Kidney (tissue), 14 donors: ENCODE results near the gene DENND5A. TPM values are rescaled to one million over a fixed set of nuclear protein-coding genes. Genes with fewer than 3 reads are reported as not detected.

Source experiments
- DNase-seq, 5 donors: peaks; one replicate each; pipeline ENCODE4 v3.0.0-alpha.2; 2013 to 2020
- FAIRE-seq: peaks from 2 replicates; lab custom pipeline; 2012; peaks lifted over from hg19 to GRCh38; lab: Jason Lieb, UNC
- H3K27ac ChIP-seq, 2 donors: one replicate each; pipeline ENCODE4 v1.7.0; 2013; ENCODE audit warnings: low read depth in 2 of 2, low read length in 2 of 2, inconsistent platforms in 1 of 2
- H3K27me3 ChIP-seq: one replicate; pipeline ENCODE4 v1.7.1; 2013; ENCODE audit warnings: low read length, inconsistent platforms; ENCODE audit not compliant: control insufficient read depth, insufficient read depth
- H3K36me3 ChIP-seq, 3 donors: one replicate each; pipeline versions ENCODE4 v1.7.0 to v1.7.1; 2013; ENCODE audit warnings: low read length in 3 of 3, control low read depth in 1 of 3, inconsistent platforms in 1 of 3; ENCODE audit not compliant: insufficient read depth in 3 of 3, control insufficient read depth in 2 of 3
- H3K4me1 ChIP-seq, 3 donors: one replicate each; pipeline versions ENCODE4 v1.7.0 to v1.7.1; 2013; ENCODE audit warnings: low read length in 3 of 3, inconsistent platforms in 1 of 3, low read depth in 1 of 3; ENCODE audit not compliant: control insufficient read depth in 2 of 3, insufficient read depth in 2 of 3
- H3K4me3 ChIP-seq, 3 donors: one replicate each; pipeline versions ENCODE4 v1.7.0 to v1.8.1; 2013; ENCODE audit warnings: low read length in 3 of 3, control low read depth in 1 of 3, inconsistent platforms in 1 of 3
- H3K9ac ChIP-seq, 3 donors: one replicate each; pipeline versions ENCODE4 v1.7.0 to v1.7.1; 2013; ENCODE audit warnings: low read length in 3 of 3, control low read depth in 1 of 3, inconsistent platforms in 1 of 3
- H3K9me3 ChIP-seq, 3 donors: one replicate each; pipeline versions ENCODE4 v1.7.0 to v1.7.1; 2013; ENCODE audit warnings: low read length in 3 of 3, control low read depth in 1 of 3, inconsistent platforms in 1 of 3; ENCODE audit not compliant: control insufficient read depth in 2 of 3, insufficient read depth in 1 of 3
- intact Hi-C: fragments of 100-400 bp; cut with DNase I; formaldehyde crosslinking; loops from one replicate; pipeline ENCODE4 v1.11.1; 2022
- polyA plus RNA-seq: library from polyadenylated mRNA; stranded (reverse); fragments of 350-450 nt; fragmentation: Illumina TruSeq; extraction: RNeasy Lipid Tissue Mini Kit (QIAGEN cat#74804); gene quantifications from one replicate; pipeline ENCODE4 v1.2.3, GENCODE V29; 2014; ENCODE audit warnings: low read depth, low replicate concordance; ENCODE audit not compliant: insufficient read depth
- total RNA-seq: library from RNA; stranded (reverse); fragmentation: NEBNext Ultra II Directional; extraction: Animal tissue kit (Norgen Biotek cat#: 25700); gene quantifications from one replicate; pipeline ENCODE4 v1.2.1, GENCODE V29; 2021
- TF ChIP-seq, protein P1 (sequence below): IDR thresholded peaks from 3 replicates; pipeline ENCODE4 v1.5.1; 2012; ENCODE audit warnings: mild to moderate bottlenecking, moderate library complexity, borderline replicate concordance; ENCODE audit not compliant: insufficient read depth; ENCODE audit errors: extremely low read depth
- donor health status: control.
- donor health status: control.
- donor health status: control.
- donor health status: control.
- donor health status: control.
- donor health status: DM: yes; HTN: yes; CAD: no.
- donor health status: Normal renal cell carcinoma (clear cell type).

Gene DENND5A
- total and polyA plus RNA-seq, 2 donors from 2014 or later: 32.4 to 53.9 TPM

- Histone ChIP-seq H3K4me3 (no peak overlapping the region), H3K9ac (no peak overlapping the region), H3K27me3 (no peaks in the 10 kb centered on the region), H3K36me3 (peaks cover 12 to 56% (median 53%) of the 10 kb centered on the region in 3 donors), H3K9me3 (no peaks in the 10 kb centered on the region), H3K27ac (no peak overlapping the region), H3K4me1 (peaks cover 0 to 5% (median 3%) of the 10 kb centered on the region in 3 donors)
- intact Hi-C loops: no loop called here
- TF ChIP-seq, protein P1, sequence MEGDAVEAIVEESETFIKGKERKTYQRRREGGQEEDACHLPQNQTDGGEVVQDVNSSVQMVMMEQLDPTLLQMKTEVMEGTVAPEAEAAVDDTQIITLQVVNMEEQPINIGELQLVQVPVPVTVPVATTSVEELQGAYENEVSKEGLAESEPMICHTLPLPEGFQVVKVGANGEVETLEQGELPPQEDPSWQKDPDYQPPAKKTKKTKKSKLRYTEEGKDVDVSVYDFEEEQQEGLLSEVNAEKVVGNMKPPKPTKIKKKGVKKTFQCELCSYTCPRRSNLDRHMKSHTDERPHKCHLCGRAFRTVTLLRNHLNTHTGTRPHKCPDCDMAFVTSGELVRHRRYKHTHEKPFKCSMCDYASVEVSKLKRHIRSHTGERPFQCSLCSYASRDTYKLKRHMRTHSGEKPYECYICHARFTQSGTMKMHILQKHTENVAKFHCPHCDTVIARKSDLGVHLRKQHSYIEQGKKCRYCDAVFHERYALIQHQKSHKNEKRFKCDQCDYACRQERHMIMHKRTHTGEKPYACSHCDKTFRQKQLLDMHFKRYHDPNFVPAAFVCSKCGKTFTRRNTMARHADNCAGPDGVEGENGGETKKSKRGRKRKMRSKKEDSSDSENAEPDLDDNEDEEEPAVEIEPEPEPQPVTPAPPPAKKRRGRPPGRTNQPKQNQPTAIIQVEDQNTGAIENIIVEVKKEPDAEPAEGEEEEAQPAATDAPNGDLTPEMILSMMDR: no peak
- FAIRE-seq (no peak), DNase-seq (no peak)
Measured at GRCh38 chr11:9145283-9145682, 119.9 kb downstream of the DENND5A start.

DNA sequence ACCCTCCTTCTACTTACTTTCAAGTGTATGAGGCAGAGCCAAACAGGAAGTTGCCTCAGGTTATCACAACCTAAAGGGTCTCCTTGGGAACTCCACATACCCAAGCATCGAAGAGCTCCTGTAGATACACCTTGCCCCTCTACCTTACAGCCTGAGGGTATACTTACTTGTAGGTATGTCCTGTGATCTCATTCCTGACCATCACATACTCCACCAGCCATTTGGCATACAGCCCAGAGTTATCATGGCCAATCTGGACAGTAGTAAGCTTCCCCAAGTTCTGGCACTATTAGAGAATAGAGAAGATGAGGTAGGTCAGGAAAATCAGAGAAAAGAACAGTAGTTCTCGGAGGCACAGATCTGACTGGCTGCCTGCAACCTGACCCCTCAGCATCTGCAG is 120.3 kb downstream of the DENND5A start:
- TF ChIP-seq, protein P1: no peak
- no peaks in the 10 kb centered on the region for H3K9me3 ChIP-seq
- intact Hi-C loops: no loop called here
- H3K36me3 ChIP-seq: peaks cover 14 to 52% (median 49%) of the 10 kb centered on the region in 3 donors
- H3K27me3 ChIP-seq: no peaks in the 10 kb centered on the region
- FAIRE-seq (no peak), DNase-seq (no peak)
- no peak overlapping the region for H3K27ac ChIP-seq
- peaks cover 0 to 9% (median 7%) of the 10 kb centered on the region in 3 donors for H3K4me1 ChIP-seq
- no peak overlapping the region for H3K9ac ChIP-seq
- H3K4me3 ChIP-seq: no peak overlapping the region

GRCh38 chr11:9143721-9144120 is 121.4 kb downstream of the DENND5A start:
- DNase-seq: no peak
- peaks cover 8 to 42% (median 42%) of the 10 kb centered on the region in 3 donors for H3K36me3 ChIP-seq
- H3K9me3 ChIP-seq: no peaks in the 10 kb centered on the region
- H3K27me3 ChIP-seq: no peaks in the 10 kb centered on the region
- TF ChIP-seq, protein P1: no peak
- H3K4me1 ChIP-seq: peaks cover 0 to 16% (median 14%) of the 10 kb centered on the region in 3 donors
- no peak overlapping the region for H3K9ac ChIP-seq
- no peak for FAIRE-seq
- intact Hi-C loops: no loop called here
- no peak overlapping the region for H3K27ac ChIP-seq
- H3K4me3 ChIP-seq: no peak overlapping the region

DNA sequence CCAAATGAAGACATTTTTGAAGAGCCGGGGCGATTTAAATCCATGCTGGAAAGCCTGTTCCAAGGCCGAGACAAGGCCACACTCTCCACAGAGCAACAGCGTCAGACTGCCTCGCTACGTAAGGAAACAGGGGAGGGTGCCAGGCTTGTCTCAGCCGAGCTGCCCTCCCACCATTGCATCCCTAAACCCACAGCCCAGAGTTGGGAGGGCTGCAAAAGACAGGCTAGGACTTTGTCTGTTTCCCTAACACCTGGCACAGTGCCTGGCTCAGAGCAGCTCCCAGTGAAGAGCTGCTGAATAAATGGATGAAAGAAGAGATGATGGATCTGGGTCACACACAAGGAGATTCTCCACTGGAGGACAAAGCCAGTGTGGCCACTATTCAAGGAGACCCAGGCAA is 122.4 kb downstream of the DENND5A start:
- Histone ChIP-seq H3K4me1 (peaks cover 0 to 26% (median 22%) of the 10 kb centered on the region in 3 donors), H3K9me3 (no peaks in the 10 kb centered on the region), H3K27ac (no peak overlapping the region), H3K36me3 (peaks cover 10 to 41% (median 35%) of the 10 kb centered on the region in 3 donors), H3K27me3 (no peaks in the 10 kb centered on the region), H3K4me3 (no peak overlapping the region), H3K9ac (no peak overlapping the region)
- DNase-seq (no peak), FAIRE-seq (no peak)
- TF ChIP-seq, protein P1: no peak
- intact Hi-C loops: no loop called here
